AG20443 (cell line): Measurements from ENCODE around the gene CDK15.

ENCODE experiments used
- DNase-seq: peaks from one replicate; pipeline ENCODE4 v3.0.0; 2012; ENCODE audit warnings: low spot score, mixed read lengths

CDK15 gene

DNA sequence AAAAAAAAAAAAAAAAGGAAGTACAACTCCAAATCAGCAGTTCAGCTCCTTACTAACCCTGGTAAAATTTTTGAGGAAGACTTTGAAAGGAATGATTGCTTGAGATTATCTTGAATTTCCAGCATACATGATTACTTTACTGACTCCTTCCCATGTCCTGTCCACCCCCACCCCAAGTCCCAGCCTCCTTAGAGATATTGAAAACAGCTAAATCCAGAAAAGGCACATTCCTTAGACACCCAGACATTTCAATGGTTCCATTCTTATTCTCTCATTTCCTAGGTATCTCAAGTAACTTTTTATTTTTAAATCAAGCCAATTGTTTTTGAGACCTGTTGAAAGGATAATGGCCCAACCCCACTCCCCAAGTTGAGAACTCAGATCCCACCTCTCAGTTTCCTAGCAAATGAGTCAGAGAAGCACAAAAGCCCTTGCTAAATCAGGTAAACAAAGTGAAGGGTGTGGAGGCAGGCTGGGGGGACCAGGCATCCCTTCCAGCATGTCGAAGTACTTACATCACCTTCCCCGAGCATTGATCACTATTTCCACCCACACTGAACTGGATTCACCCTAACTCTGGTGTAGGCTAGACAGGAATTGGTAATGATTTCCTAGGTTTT is 131.9 kb downstream of the CDK15 start:
- DNase-seq = peak; percentile 43

- DNase-seq = no peak
Observed at GRCh38 chr2:201938781-201939180, 132.4 kb downstream of the CDK15 start.

- no peak for DNase-seq
Observed at GRCh38 chr2:201939453-201939941, 133.2 kb downstream of the CDK15 start.

DNA sequence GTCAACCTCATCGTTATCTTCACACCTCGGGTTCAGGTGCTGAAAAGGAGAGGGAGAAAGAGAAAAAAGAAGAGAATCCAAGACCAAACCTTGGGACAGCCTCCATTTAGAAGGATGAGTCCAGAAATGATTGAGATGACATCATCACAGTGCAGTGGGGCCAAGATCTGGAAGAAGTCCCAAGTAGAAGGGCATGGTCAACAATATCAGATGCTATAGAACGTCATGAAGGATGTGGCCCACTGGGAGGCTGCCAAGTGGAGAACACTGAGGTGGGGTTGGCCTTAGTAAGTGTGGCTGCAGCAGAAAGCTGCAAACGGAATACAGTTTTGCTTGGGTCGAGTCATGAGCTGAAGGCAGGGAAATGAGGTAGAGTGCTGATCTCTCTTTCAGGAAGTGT is 136.2 kb downstream of the CDK15 start:
- no peak for DNase-seq
